T-cell (primary cell): Measurements from ENCODE around the gene HSPH1. TPM values are rescaled to one million over a fixed set of nuclear protein-coding genes. Genes with fewer than 3 reads are reported as not detected.

Experiments used
- ATAC-seq, 4 experiments: fragments of 200-7000 bp in 3 of 4; fragments of 150-1000 bp in 1 of 4; cut with Tn5 transposase; replicated peaks in 1 of 4; 1 replicate in 3 of 4; 2 replicates in 1 of 4; pipeline ENCODE4 v1.10.0; 2021; ENCODE audit warnings: moderate library complexity in 3 of 4, mild to moderate bottlenecking in 2 of 4, moderate number of reproducible peaks in 1 of 4
- CTCF ChIA-PET, 2 donors: fragments of 300-600 bp; sonication (Branson Sonifier 250); formaldehyde crosslinking; loops; one replicate each; lab custom pipeline; 2022; ENCODE audit warnings: antibody characterized with exemption in 2 of 2; lab: Charles Lee
- POLR2A ChIA-PET, 2 donors: fragments of 300-600 bp; sonication (Branson Sonifier 250); formaldehyde crosslinking; loops; one replicate each; lab custom pipeline; 2022; ENCODE audit warnings: antibody characterized with exemption in 2 of 2; lab: Charles Lee
- DNase-seq, 35 experiments: peaks; one replicate each; pipeline versions ENCODE4 v3.0.0 to v3.0.0-alpha.2; 2013 to 2023
- H3K27ac ChIP-seq: one replicate; pipeline ENCODE4 v1.5.1; 2013; ENCODE audit warnings: low read length
- H3K27me3 ChIP-seq, 2 experiments: replicated peaks in 1 of 2; 1 replicate in 1 of 2; 2 replicates in 1 of 2; pipeline versions ENCODE4 v1.6.1 to v1.7.0; 2013; ENCODE audit warnings: low read length in 1 of 2, mixed read lengths in 1 of 2; ENCODE audit not compliant: control insufficient read depth in 2 of 2, insufficient read depth in 2 of 2; ENCODE audit errors: extremely low read depth in 1 of 2
- H3K36me3 ChIP-seq, 2 donors: 1 replicate in 1 of 2; 2 replicates in 1 of 2; pipeline versions ENCODE4 v1.6.1 to v1.7.0; 2013; ENCODE audit warnings: low read length in 1 of 2; ENCODE audit not compliant: control insufficient read depth in 2 of 2, insufficient read depth in 1 of 2; ENCODE audit errors: extremely low read depth in 1 of 2
- H3K4me1 ChIP-seq, 2 experiments: 1 replicate in 1 of 2; 2 replicates in 1 of 2; pipeline versions ENCODE4 v1.6.1 to v1.7.0; 2013; ENCODE audit warnings: low read length in 2 of 2, mixed read lengths in 1 of 2; ENCODE audit not compliant: insufficient read depth in 2 of 2, control insufficient read depth in 1 of 2; ENCODE audit errors: extremely low read depth in 1 of 2
- H3K4me3 ChIP-seq, 2 donors: 1 replicate in 1 of 2; 2 replicates in 1 of 2; pipeline versions ENCODE4 v1.5.1 to v1.7.0; 2013; ENCODE audit warnings: mild to moderate bottlenecking in 2 of 2, low read length in 1 of 2, moderate library complexity in 1 of 2; ENCODE audit not compliant: control insufficient read depth in 1 of 2; ENCODE audit errors: extremely low read depth in 1 of 2
- H3K9me3 ChIP-seq: 2 replicates; pipeline ENCODE4 v1.7.0; 2013
- H3K27ac Mint-ChIP-seq, 2 donors: one replicate each; pipeline ENCODE4 v1.8.0; 2020 to 2021; ENCODE audit warnings: mild to moderate bottlenecking in 2 of 2, mixed read lengths in 2 of 2
- H3K27me3 Mint-ChIP-seq, 2 donors: one replicate each; pipeline ENCODE4 v1.8.0; 2021 to 2022; ENCODE audit warnings: mixed read lengths in 2 of 2
- H3K36me3 Mint-ChIP-seq: one replicate; pipeline ENCODE4 v1.8.0; 2021; ENCODE audit warnings: mixed read lengths
- H3K4me1 Mint-ChIP-seq, 3 donors: one replicate each; pipeline ENCODE4 v1.8.0; 2020 to 2022; ENCODE audit warnings: mixed read lengths in 3 of 3, mild to moderate bottlenecking in 1 of 3
- H3K4me3 Mint-ChIP-seq, 3 donors: one replicate each; pipeline ENCODE4 v1.8.0; 2020 to 2022; ENCODE audit warnings: mild to moderate bottlenecking in 3 of 3, mixed read lengths in 3 of 3, moderate library complexity in 3 of 3
- H3K9me3 Mint-ChIP-seq, 3 donors: one replicate each; pipeline ENCODE4 v1.8.0; 2020 to 2022; ENCODE audit warnings: mixed read lengths in 3 of 3
- WGBS: methylation state at CpG from one replicate; pipeline ENCODE4 v1.1.5; 2013; ENCODE audit warnings: missing lambda C conversion rate; ENCODE audit not compliant: insufficient coverage; 5-methylcytosine and 5-hydroxymethylcytosine counted together
- total RNA-seq, 35 experiments: library from RNA in 6 of 35; stranded (reverse) in 6 of 35; fragments of 120-200 nt in 1 of 35; gene quantifications; one replicate each; pipeline versions ENCODE4 v1.2.1 to v1.2.4 and lab custom pipeline; 2013 to 2026

HSPH1 gene
- total RNA-seq, 5 donors from 2014 or later (not counting 1 experiment from before 2014, with no cell fraction given): 54.5 to 141 (median 72.8) TPM

DNA sequence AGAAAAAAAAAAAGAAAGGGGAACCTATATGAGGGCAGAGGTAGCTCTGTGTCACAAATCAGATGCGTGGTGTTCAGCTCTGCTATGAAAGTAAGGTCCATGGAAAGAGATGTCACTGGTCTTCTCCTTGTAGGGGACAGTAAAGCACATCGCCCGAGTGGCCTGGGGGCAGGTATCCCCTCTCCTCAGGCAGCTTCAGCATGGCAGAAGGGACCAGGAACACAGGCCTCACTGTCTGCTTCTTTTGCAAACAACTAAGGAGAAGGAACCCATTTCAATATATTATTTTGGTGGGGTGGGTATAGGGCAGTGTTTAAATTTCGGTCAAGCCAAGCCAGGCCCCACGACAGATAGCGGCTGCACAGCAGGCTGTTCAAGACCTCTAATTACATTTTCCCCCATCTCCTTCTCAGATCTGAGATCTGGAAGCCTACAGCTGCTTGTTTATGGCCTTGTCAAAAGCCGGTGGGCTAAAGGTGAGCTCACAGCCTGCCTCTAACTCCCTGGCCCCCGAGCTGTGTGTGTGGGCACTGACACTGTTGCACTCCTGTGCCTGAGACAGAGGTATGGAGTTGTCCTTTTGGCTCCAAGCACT is 72.8 kb downstream of the HSPH1 start:
- Histone ChIP-seq H3K27me3 (peaks cover under 1 to 17% of the 10 kb centered on the region in 2 experiments), H3K9me3 (no peaks in the 10 kb centered on the region), H3K27ac (no peak overlapping the region), H3K4me3 (no peak overlapping the region), H3K36me3 (no peaks in the 10 kb centered on the region), H3K4me1 (no peaks in the 10 kb centered on the region)
- ATAC-seq: no peak
- CTCF ChIA-PET: no interaction called here
- Mint-ChIP-seq H3K36me3 (no peaks in the 10 kb centered on the region), H3K27me3 (peaks cover 11 to 28% of the 10 kb centered on the region in 2 donors), H3K4me1 (peaks cover 0 to 6% (median 3%) of the 10 kb centered on the region in 3 donors), H3K9me3 (no peaks in the 10 kb centered on the region), H3K4me3 (no peak overlapping the region), H3K27ac (no peak overlapping the region)
- DNase-seq: no peak
- 88% methylated on average over 4 of the region's 8 CpGs for WGBS
- POLR2A ChIA-PET: no interaction called here

Other genes starting within 250 kb of the HSPH1 start
- not detected for gene TEX26, start 229.2 kb downstream of the HSPH1 start, total RNA-seq
- 1 to 10 TPM; 3.7 to 5.6 (median 4.7) TPM for gene B3GLCT, start 38.1 kb upstream of the HSPH1 start, total RNA-seq